NCI-H345 (cell line): ENCODE measurements around the gene RECQL5.
A peak's percentile ranks its signal among the peaks of the same experiment; 100 is the strongest.

Experiments
- DNase-seq: peaks from one replicate; lab custom pipeline; 2025; lab: John Stamatoyannopoulos, UW

The RECQL5 gene

GRCh38 chr17:75688209-75688825 is 21.4 kb upstream of the RECQL5 start:
- DNase-seq = no peak

GRCh38 chr17:75685499-75685898 is 18.5 kb upstream of the RECQL5 start:
- DNase-seq = no peak

GRCh38 chr17:75684924-75685323 is 18.0 kb upstream of the RECQL5 start:
- DNase-seq = no peak

GRCh38 chr17:75684249-75684648 is 17.3 kb upstream of the RECQL5 start:
- no peak for DNase-seq

GRCh38 chr17:75683583-75683982 is 16.6 kb upstream of the RECQL5 start:
- DNase-seq = no peak

GRCh38 chr17:75681289-75681688 is 14.3 kb upstream of the RECQL5 start:
- DNase-seq = no peak

- no peak for DNase-seq
Measured at GRCh38 chr17:75680431-75680830, 13.5 kb upstream of the RECQL5 start.

- DNase-seq = no peak
Measured at GRCh38 chr17:75679706-75680211, 12.8 kb upstream of the RECQL5 start.

- no peak for DNase-seq
Measured at GRCh38 chr17:75676461-75676860, 9.5 kb upstream of the RECQL5 start.

GRCh38 chr17:75673487-75673886 is 6.5 kb upstream of the RECQL5 start:
- no peak for DNase-seq

GRCh38 chr17:75672011-75672410 is 5.1 kb upstream of the RECQL5 start:
- no peak for DNase-seq

- no peak for DNase-seq
Measured at GRCh38 chr17:75670868-75671267, 3.9 kb upstream of the RECQL5 start.

GRCh38 chr17:75668489-75668888 is 1.5 kb upstream of the RECQL5 start:
- DNase-seq = no peak

GRCh38 chr17:75667825-75668224 is 871 bp upstream of the RECQL5 start:
- DNase-seq = no peak

- no peak for DNase-seq
Measured at GRCh38 chr17:75665981-75666380, 973 bp downstream of the RECQL5 start.

- no peak for DNase-seq
Measured at GRCh38 chr17:75664099-75664549, 2.8 kb downstream of the RECQL5 start.

- DNase-seq = no peak
Measured at GRCh38 chr17:75662511-75662910, 4.4 kb downstream of the RECQL5 start.

- no peak for DNase-seq
Measured at GRCh38 chr17:75661531-75661930, 5.4 kb downstream of the RECQL5 start.

- no peak for DNase-seq
Measured at GRCh38 chr17:75658237-75658636, 8.7 kb downstream of the RECQL5 start.

- no peak for DNase-seq
Measured at GRCh38 chr17:75654176-75654575, 12.8 kb downstream of the RECQL5 start.

- DNase-seq = peak; percentile 48
Measured at GRCh38 chr17:75652934-75653549, 13.9 kb downstream of the RECQL5 start.

- DNase-seq = no peak
Measured at GRCh38 chr17:75652341-75652740, 14.6 kb downstream of the RECQL5 start.

GRCh38 chr17:75650874-75651273 is 16.1 kb downstream of the RECQL5 start:
- DNase-seq = no peak

- DNase-seq = no peak
Measured at GRCh38 chr17:75649687-75650086, 17.3 kb downstream of the RECQL5 start.
